Esophagus muscularis mucosa (tissue), 3 donors: ENCODE results near the gene AGFG2.

Experiments used
- CTCF ChIP-seq, 3 experiments: fragments of 200-600 bp in 2 of 3; fragments of 450-650 bp in 1 of 3; sonication (generic) in 2 of 3; IDR thresholded peaks; one replicate each; pipeline ENCODE4 v1.5.1; 2017 to 2019; ENCODE audit warnings: antibody characterized with exemption in 3 of 3, mild to moderate bottlenecking in 2 of 3, moderate library complexity in 1 of 3
- POLR2A ChIP-seq: fragments of 450-650 bp; IDR thresholded peaks from one replicate; pipeline ENCODE4 v1.6.1; 2017; ENCODE audit warnings: antibody characterized with exemption, moderate library complexity, mild to moderate bottlenecking, low read depth
- POLR2AphosphoS5 ChIP-seq, 2 donors: sonication (generic); formaldehyde crosslinking; IDR thresholded peaks; one replicate each; pipeline ENCODE4 v1.6.1; 2017; ENCODE audit warnings: antibody characterized with exemption in 2 of 2

GRCh38 chr7:100584683-100585510, 45.9 kb downstream of the AGFG2 start:
- TF ChIP-seq CTCF (IDR thresholded peaks at IDR 0.05) (no peak), POLR2A (no peak), POLR2AphosphoS5 (IDR thresholded peaks at IDR 0.05) (no peak)
